GM18907 (cell line): ENCODE data around the gene SV2C.

Experiments
- ATAC-seq: cut with Tn5 transposase; IDR thresholded peaks from one replicate; pipeline ENCODE4 v1.9.1; 2021; ENCODE audit warnings: mild to moderate bottlenecking, moderate library complexity; ENCODE audit not compliant: unreplicated experiment

SV2C gene

DNA sequence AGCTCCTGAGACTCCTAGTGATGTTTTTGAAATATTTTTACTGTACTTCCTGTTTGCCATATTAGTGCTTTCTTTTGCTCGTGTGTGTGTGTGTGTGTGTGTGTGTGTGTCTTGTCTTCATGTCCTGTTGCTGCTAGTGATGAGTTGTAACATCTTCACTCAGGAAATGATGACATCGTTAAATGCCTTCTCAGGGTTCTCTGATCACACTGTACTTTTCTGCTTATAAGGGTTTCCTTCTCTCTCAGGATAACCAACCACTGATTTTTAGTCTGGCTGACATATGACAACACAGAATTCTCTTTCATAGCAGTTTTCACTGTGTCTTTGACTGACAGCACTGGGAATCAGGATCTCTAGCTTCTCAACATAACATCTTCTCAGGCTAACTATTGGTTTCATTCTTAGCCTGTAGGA, 16.1 kb downstream of the SV2C start:
- peak; percentile 65 for ATAC-seq

DNA sequence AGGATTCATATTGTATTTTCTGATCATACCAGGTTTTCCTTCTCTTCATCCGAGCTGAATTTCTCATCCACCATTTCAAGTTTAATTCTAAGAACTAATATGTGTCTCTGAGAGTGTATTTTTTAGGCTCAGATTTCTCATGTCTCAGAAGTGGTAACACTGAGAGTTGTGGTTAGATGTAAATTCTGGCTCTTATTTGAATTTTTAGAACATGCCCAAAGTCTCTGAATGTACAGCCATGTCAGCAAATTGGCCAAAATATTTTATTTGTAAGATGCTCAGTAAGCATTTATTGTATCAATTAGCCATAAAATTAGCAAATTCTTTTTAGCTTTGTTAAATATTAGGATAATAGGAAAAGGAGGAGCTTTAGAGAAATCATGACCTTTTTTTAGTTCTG, 16.6 kb downstream of the SV2C start:
- peak; percentile 40 for ATAC-seq

DNA sequence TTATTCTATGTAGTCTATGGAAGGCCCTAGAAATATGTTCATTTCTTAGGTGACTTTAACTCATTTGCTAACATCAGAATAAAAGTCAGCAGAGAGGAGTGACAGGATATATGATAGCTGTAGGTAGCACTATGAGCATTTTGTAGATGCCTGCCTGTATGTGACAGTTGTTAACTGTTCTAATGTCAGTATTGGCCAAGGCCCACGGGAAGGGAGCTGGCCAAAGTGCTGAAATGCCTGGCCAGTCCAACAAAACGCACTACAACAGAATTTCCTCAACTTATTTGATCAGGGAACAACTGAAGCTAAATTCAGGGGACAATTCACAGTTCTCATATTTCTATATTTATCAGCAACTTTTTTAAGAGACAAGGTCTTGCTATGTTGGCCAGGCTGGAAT, 20.8 kb downstream of the SV2C start:
- no peak for ATAC-seq

DNA sequence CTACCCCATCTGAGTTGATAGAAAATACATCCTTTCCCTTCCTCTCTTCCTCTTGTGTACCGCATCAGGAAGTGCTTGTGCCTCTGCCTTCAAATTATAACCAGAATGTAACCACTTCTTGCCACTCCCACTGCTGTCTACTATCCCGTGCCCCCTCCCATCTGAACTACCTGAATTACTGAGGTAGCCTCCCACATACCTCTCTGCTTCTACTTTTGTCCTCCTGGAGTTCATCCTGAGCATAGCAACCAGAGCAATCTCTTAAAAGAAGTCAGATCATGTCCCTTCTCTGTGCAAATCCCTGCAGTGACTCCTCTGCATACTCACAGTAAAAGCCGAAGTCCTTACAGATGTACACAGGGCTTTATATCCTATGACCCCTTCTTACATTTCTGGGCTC, 23.0 kb downstream of the SV2C start:
- no peak for ATAC-seq

DNA sequence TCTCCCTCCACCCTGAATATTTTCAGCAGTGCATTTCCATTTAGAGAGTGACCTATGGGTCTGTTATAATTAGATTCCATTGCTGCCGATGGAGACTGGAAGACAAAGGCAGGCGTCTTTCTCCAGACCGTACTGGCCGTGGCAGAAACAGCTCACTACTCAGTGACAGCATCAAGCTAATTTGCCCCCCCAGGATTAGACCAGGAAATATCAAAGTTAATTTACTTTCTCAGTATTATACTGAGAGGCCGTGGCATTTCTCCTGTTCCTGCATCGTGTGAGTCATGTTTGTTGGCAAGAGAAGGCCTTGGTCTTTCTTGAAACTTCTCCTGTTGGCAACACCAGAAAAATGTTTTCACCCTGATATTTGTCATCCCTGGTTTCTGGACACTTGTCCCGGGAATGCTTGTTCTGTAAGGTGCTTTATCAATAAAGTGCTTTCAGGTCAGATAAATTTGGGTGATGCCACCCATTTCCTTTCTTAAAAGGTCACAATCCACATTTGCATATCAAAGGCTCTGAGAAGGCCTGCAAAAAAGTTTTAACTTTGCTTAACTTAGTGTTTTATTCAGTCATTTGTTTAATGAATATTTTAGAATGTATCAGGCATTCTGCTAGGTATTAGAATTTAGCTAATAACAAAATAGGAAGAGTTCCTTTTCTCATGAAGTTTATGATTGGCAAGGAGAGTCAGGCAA, 28.4 kb downstream of the SV2C start:
- ATAC-seq: no peak

DNA sequence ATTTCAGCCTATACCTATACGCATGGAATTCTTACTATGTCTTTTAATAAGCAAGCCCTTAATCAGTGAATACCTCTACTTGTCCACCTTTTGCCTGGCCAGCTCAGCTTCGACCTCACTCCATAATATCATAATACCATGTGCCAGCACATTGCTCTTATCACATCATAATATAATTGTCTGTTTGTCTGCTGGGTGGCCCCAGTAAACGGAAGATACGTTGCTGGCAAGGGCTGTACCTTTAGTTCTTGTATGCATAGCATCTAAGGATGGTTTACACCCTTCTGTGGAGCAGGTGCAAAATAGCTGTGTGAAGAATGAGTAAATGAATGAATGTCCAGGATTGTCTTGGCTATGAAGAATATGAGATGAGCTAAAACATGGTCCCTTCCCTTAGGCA, 29.9 kb downstream of the SV2C start:
- ATAC-seq: no peak

DNA sequence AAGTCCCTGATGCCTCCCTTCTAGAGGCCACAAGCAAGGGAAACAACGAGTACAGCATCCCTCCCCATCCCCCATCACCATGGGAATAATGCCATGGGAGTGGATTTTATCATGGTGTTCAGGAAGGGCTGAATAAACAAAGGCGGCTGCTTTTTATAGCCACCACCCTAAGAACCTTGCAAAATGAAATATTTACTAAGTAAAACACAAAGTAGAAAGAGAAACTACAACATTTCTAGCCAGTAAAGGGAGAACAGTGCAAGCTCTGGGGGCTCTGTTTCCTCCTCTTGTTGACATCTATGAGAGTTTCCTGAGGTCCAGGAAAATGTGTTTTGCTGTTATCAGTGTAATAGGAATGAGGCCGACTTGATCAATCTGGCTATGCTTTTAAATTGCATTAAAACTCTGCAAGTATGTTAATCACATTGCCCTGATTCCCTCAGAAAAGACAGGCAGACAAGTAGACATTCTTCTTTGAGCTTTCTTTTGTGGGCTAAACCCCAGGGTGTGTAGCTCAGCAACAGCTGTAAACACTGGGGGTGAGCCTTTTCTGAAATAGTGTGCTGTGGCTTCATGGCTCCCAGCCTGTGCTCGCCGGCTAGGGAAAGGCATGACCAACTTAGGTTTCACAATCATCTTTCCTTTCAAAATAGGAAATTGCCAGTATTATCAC, 31.1 kb downstream of the SV2C start:
- no peak for ATAC-seq

DNA sequence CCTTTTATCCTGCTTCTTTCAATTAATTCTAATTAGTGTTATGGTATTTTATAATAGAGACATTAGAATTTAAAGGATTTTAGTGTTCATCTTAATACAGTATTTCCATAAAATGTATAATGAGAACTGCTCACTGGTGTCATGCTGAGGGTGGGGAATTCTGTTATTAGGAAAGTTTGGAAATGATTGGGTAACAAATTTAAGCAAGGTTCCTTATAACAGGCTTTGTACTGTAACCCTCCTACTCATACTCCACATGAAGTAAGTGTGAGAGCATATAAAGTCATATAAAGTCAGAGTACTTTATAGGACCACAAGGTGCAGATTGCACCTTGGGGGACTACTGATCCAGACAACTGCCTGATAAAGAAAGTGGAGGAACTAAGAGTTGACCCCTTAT, 42.2 kb downstream of the SV2C start:
- no peak for ATAC-seq

DNA sequence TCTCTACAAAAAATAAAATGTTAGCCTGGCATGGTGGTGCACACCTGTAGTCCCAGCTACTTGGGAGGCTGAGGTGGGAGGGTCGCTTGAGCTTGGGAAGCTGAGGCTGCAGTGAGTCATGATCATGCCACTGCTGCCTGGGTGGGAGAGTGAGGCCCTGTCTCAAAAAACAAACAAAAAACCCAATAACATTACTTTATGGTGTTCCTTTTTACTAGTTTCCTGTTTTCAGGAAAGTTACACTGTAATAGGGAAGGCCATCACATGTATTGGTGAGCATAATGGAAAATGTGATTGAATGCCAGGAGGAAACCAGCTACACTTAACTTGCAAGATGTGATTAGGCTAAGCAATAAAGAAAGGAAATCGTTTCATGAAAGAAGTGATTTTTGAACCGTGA, 42.7 kb downstream of the SV2C start:
- no peak for ATAC-seq

DNA sequence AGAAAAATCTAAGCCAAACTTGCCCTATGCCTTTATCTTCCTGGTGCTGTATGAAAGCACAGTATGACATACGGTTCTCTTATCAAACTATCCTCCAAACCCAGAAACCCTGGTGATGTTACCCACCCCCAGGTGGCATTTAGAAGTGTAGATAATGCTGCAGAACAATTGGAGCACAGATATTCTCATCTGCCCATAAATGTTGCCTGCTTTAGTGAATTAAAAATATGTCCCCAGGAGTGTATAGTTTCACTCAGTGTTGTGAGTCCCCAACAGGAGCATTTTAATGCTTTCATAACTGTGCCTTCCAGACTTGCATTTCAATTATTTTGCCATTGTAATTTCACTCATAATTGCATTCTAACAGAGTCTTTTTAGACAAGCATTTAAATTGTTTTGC, 50.8 kb downstream of the SV2C start:
- ATAC-seq: no peak

DNA sequence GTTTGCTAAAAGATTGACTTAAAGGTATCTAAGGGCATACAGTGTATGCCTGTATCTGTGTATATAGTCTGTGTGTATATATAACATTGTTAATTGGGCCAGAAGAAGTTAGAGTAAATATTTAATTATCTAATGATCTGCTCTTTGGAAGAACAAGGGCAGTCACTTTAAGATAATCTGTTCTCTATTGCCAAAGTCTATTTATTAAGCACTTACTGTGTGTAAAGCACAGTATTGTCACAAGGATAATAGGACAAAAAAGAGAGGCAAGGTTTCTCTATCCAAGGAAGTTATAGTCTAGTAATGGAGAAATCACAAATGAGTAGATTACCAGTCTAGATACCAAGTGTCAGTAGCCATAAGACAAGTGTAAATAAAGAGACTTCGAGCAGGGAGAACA, 51.5 kb downstream of the SV2C start:
- ATAC-seq: no peak

DNA sequence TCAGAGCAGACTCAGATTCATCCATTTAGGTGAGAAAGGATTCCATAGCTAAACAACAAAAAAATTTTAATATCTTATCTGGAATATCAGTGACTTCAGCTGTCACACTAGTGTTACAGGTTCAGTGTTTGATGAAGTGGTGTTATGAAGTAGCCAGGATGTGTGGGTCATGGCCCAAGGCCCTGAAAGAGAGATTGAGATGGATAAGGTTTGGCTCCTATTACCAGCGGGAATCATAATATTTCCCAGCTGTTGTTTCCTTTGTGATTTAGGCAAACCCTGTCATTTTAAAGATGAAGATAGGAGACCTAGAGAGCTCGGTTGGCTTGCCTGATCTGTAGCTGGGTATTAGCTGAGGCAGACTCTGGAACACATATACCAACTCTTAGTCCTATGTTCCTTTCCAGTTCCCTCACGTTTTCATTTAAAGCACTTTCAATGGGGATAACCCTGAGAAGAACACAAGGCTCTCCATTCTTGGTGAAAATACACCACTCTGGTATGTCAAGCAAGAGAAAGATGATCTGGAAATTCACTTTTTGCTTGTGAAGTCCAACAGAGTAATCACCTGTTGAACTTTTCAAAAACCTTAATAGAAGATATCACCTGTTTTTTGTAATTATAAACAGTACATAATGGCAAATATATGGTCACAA, 54.8 kb downstream of the SV2C start:
- no peak for ATAC-seq

DNA sequence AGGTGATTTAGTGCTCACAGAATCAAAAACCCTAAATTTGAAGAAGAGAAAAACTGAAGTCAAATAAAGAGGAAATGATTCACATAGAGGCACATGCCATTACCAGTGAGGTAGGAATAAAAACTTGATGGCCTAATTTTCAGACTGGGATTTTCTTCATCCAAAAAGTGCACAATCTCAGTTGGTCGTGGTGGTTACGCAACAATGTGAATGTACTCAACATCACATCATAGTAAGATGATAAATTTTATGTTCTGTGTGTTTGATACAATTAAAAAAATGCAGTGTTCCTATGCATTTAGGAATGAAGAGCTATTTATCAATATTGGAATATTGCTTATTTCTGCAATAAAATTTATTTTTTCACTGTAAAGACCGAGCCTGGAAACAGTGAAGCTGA, 60.7 kb downstream of the SV2C start:
- ATAC-seq: no peak

DNA sequence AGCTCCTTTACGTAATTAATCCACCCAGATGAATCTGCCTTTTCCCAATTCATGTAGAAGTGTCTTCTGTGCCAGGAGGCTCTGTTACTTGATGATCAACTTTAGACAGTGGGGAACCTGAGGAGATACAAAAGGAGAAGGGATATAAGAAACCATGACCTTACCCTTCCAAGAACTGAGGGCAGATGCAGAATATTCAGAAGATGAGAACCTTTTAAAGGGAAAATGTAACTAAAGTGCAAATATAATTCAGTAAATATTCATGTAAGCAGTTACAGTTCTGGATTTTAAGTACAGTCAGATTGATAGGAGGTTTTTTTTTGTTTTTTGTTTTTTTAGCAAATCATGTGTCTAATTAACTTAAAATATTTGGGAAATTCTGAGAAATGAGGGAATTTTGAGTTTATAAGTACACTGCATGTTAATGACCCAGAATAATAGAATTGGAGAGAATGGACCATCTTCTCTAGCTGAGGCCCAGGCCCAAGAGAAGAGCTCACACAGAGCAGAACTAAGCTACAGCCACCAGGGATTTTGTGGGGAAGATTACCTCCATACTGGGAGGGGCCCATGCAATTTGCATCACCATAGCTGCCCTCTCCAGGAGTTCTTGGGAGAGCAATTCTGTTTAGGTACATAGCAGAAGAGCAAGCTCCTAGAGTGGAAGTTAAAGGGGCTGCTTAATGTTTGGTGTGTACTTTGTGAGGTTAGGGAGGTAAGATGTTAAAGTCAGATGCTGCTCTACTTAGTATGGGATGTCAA, 61.5 kb downstream of the SV2C start:
- ATAC-seq: no peak

DNA sequence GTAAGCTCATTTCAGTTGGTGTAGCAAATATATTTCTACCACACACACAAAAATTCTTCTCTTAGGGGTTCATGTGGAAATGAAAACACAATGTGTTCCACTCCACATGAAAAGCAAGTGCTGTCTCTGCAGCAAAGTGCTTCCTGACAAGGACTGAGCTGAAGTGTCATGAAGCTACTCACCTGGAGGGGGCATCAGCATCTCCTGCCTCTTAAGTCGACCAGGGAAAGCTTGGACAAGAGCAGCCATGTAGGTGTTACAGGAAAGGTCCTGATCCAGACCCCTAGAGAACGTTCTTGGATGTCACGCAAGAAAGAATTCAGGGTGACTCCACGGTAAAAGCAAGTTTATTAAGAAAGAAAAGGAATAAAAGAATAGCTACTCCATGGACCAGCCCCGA, 62.8 kb downstream of the SV2C start:
- no peak for ATAC-seq

DNA sequence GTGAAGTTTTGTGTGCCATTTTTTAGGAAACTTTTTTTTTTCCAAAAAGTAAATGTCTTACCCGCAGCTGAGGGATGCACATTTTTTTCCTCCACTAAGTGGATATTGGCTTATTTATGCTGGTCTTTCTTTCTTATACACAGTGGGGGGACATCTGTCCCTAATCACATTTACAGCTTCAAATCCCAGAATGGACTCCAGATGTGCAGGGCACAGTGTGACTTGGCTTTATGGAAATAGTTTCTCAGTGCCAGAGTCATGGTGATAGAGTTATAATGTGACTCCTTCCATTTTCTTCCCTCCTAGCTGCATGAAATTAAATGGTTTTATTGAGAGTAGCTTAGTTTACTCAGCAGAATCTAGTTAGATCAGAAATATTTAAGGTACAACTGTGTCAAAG, 66.5 kb downstream of the SV2C start:
- ATAC-seq: no peak

DNA sequence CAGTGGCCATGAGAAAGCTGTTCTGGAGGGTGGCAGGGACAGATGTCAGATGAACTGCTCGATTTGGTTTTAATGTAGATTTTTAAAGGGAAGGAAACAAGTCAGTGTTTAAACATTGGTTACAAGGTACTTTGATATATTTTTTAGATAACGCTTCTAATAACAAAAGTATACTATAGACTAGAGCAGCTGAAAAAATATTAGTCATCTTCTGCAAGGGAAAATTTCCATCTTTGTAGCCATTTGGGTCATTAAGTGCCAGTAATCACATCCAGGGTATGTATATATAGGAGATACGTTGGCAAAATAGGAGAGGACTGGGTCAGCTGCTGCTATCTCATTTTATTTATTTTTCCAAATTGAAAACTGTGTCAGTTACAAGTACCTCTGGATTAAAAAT, 69.0 kb downstream of the SV2C start:
- no peak for ATAC-seq

DNA sequence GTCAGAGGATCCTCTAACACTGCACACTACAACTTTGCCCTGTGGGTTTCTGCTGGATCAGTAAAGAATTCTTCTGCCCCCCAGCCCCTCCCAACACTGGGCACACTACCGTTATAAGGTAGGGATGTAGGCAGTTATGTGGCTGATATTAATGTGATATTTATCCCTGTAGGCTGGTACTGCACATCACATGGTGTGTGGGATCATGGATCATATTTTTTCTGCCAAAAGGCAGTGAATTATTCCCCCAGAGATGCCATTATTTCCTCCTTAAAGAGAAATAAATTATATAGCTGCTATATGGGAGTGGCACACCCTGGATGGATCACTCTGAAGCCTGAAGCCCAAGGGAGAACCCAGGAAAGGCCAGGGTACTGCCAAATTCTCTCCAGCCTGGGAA, 69.5 kb downstream of the SV2C start:
- no peak for ATAC-seq

DNA sequence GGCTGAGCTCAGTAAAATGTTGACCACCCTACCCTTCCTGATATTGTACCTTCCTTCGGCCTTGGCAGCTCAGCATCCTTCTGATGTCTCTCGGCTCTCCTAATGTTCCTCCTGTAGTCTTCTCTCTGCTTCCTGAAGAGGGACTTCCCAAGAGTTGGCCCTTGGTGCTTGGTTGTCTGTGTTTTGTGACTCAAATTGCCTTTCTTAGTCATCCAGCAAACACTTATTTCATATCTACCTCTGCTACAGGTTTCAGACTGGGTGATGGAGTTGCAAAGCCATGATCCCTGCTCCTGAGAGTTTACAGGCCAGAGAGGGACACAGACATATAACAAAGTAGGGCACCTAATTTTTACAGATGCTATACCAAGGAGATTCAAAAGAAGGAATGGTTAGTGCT, 70.1 kb downstream of the SV2C start:
- ATAC-seq: no peak

DNA sequence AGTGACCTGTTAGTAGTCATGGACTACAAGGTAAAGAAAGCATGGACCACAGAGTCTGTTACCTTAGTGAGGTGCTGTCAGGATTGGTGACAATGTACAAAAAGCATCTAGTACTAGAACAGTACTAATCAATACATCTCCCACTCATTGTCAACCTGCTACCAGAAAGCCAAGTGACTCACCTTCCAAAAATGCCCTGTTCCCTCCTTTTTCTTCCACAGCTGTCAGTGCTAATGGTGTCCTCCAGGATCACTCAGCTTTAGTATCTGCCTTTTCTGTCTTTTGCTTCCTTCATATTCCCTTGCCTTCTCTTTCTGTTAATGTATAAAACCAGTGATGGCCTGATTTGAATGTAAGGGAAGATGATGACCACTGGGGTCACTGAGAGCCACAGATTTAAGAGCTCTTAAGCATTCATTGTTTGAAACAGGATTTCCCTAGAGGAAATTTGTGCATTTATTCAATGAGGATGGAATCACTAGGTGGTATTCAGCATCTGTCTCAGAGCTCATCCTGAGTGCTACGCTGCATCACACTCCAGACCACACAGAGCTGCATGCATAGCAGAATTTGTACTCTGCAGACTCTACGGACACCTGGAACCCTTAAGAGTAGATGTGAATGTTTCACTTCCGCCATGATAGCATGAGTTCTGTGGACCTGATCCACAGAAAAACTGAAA, 71.0 kb downstream of the SV2C start:
- ATAC-seq: no peak

DNA sequence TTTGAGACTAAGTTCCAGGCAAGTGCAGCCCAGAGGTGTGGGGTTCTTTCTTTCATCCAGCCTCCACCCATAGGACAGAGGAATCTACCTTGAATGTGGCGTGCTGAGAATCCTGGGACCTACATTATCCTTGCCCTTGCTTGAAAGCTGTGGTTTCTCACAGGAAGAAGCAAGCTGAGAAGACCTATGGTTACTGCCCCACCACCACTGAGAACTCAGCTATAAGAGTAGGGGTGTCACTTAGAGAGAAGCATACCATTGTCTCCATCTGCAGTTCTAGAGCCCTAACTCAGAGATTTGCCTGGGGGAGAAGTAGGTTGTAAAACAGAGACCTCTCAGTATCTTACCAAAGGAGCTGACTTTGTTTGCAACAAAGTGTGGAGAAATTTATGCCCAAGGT, 72.4 kb downstream of the SV2C start:
- no peak for ATAC-seq
